GM12875 (cell line): ENCODE results near the gene PPP1R3D.
A peak's percentile ranks its signal among the peaks of the same experiment; 100 is the strongest.

Experiments used
- H3K4me3 ChIP-seq: one replicate; pipeline ENCODE4 v1.5.1; 2011; ENCODE audit warnings: low read depth, low read length, control low read depth
- TF ChIP-seq, protein P1 (sequence below): IDR thresholded peaks from 2 replicates; pipeline ENCODE4 v1.5.1; 2011; ENCODE audit warnings: low read depth, mild to moderate bottlenecking, control low read depth, inconsistent platforms, low read length, moderate library complexity, borderline replicate concordance; ENCODE audit not compliant: insufficient read depth

The PPP1R3D gene, protein sequence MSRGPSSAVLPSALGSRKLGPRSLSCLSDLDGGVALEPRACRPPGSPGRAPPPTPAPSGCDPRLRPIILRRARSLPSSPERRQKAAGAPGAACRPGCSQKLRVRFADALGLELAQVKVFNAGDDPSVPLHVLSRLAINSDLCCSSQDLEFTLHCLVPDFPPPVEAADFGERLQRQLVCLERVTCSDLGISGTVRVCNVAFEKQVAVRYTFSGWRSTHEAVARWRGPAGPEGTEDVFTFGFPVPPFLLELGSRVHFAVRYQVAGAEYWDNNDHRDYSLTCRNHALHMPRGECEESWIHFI

DNA sequence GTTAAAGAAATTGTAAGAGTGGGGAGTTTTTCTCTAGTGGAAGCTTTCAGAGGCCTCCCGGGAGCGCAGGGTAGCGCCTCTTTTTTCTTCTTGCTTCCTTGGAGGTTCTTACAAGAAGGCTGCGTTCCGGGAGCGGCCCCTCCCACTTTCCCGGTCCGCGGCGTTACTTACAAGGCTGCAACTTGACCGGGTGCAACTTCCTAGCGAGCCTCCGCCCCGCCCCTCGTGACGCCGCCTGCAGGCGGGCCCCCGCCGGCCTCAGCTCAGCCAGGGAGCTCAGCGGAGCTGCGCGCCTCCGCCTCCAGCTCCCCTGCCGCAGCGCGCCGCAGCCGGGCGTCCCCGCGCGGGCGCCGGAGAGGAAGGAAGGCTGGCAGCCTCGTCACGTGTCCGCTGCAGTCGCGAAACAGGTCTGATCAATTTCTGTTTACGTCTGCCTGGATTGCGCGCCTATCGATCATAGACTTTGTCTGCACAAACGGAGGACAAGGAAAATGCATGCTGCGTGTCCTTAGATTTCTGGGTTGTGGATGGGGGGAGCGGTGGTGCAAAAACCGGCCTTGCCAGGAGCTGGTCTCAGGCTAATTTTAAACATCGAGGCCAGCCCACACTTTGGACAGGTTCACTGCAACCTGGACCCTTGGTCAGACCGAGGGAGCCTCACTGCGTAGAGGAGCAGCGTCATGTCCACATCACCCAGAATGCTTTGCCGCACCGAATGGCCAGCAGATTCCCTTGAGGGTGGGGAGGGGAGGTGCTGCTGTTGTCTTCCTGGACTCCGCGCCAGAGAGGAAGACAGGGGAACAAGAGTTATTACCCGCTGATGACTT lies at the start of gene PPP1R3D, which contains the start of gene FAM217B:
Gene PPP1R3D (minus strand): TSS at position 177 of the 827 bp plus-strand sequence. CDS start 374 bp downstream, outside the sequence.
Gene FAM217B (plus strand): TSS at position 261 of the 827 bp plus-strand sequence. CDS start 3,555 bp downstream, outside the sequence.
- TF ChIP-seq, protein P1, sequence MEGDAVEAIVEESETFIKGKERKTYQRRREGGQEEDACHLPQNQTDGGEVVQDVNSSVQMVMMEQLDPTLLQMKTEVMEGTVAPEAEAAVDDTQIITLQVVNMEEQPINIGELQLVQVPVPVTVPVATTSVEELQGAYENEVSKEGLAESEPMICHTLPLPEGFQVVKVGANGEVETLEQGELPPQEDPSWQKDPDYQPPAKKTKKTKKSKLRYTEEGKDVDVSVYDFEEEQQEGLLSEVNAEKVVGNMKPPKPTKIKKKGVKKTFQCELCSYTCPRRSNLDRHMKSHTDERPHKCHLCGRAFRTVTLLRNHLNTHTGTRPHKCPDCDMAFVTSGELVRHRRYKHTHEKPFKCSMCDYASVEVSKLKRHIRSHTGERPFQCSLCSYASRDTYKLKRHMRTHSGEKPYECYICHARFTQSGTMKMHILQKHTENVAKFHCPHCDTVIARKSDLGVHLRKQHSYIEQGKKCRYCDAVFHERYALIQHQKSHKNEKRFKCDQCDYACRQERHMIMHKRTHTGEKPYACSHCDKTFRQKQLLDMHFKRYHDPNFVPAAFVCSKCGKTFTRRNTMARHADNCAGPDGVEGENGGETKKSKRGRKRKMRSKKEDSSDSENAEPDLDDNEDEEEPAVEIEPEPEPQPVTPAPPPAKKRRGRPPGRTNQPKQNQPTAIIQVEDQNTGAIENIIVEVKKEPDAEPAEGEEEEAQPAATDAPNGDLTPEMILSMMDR: no peak
- peak within 1 kb of the TSS; percentile 72 for H3K4me3 ChIP-seq

DNA sequence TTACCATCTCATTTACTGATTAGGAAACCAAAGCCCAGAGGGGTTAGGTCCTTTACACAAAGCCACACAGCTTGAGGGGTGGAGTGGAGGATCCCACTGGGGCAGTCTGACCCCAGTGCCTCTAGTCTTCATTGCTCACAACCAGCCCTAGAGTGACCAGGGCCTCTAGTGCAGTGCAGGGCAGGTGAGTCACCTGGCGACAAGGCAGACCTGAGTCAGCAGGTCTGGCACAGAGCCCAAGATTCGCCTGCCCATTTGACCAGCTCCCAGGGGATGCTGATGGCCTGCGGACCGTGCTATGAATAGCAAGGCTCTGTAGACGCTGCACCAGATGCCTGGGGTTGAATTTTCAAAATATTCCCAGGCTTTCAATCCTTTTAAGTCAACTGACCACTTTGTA lies 48.0 kb upstream of the PPP1R3D start:
- TF ChIP-seq, protein P1: no peak
- H3K4me3 ChIP-seq: no peak overlapping the region

DNA sequence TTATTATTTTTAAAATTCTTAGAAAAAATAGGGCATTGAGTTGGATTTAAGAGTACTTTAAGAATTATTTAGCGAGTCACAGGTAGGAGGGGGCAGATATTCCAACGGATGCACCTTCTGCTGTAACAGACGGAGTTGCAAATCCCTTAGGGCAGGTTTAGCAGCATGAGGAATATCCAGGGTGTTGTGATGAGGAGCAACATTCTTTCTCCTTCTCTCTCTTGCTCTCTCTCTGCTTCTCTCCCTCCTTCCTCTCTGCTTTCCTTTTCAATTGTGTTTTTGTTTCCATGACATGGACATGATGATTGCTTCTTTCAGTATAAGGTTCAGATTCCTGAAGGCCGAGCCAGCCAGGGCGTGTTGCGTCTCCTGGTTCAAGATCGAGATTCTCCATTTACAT lies 47.0 kb upstream of the PPP1R3D start:
- TF ChIP-seq, protein P1: no peak
- H3K4me3 ChIP-seq: no peak overlapping the region

DNA sequence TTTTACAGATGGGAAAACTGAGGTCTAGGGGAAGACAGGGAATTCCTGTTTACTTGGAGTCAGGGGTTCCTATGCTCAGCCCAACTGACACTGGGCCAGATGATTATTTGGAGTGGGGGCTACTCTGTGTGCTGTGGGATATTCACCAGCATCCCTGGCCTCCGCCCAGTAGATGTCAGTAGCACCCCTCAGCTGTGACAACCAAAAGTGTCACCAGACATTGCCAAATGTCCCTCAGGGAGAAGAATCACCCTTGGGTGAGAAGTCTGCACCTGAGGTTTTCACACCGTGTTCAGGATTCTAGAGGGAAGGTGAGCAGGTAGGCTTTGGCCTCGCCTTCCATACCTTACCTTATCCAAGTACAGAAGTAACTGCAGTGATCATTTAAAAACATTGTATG lies 45.8 kb upstream of the PPP1R3D start:
- no peak overlapping the region for H3K4me3 ChIP-seq
- TF ChIP-seq, protein P1: 0 out of 2 replicates have a peak, but pooled peaks have one; percentile 14

DNA sequence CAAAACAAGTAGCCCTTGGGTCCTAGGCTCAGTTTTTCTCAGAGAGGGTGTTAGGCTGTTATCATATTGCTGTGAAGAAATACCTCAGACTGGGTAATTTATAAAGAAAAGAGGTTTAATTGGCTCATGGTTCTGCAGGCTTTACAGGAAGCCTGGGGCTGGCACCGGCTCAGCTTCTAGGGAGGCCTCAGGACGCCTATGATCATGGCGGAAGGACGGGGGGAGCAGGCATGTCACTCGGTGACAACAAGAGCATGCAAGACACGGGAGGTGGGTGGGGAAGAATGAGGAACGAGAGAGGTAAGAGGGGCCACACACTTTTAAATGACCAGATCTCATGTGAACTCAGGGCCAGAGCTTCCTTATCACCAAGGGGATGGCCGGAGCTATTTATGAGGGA lies 45.1 kb upstream of the PPP1R3D start:
- H3K4me3 ChIP-seq: no peak overlapping the region
- TF ChIP-seq, protein P1: no peak

DNA sequence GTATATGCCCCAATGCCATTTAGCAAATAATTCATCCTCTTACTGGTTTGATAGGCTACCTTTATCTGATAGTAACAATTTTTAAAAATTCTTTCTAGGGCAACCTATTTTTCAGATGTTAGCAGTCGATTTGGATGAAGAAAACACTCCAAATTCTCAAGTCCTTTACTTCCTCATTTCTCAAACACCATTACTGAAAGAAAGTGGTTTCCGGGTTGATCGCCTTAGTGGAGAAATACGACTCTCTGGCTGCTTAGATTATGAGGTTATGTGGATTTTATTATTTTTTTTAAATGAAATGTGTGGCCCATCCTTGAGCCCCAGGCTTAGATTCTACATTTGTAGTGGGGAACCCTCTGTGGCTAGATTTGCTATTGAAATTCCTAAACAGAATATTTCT lies 44.4 kb upstream of the PPP1R3D start:
- TF ChIP-seq, protein P1: no peak
- no peak overlapping the region for H3K4me3 ChIP-seq
